MM.1S (cell line): ENCODE measurements around the gene ECHDC1.

Source experiments
- EZH2 ChIP-seq: fragments of 300-600 bp; sonication (generic); optimal IDR thresholded peaks from 2 replicates; pipeline ENCODE3; 2017; ENCODE audit warnings: low read depth, mild to moderate bottlenecking, antibody characterized with exemption, low read length, mixed read lengths
- EZH2phosphoT487 ChIP-seq: fragments of 300-600 bp; sonication (generic); IDR thresholded peaks from 2 replicates; pipeline ENCODE4 v1.6.1; 2018; ENCODE audit warnings: antibody characterized with exemption, low read length
- TF ChIP-seq, protein P1 (sequence below): fragments of 300-600 bp; sonication (generic); IDR thresholded peaks from 2 replicates; pipeline ENCODE4 v1.5.1; 2016; ENCODE audit warnings: antibody characterized with exemption, low read length, mixed read lengths

- TF ChIP-seq, protein P1, sequence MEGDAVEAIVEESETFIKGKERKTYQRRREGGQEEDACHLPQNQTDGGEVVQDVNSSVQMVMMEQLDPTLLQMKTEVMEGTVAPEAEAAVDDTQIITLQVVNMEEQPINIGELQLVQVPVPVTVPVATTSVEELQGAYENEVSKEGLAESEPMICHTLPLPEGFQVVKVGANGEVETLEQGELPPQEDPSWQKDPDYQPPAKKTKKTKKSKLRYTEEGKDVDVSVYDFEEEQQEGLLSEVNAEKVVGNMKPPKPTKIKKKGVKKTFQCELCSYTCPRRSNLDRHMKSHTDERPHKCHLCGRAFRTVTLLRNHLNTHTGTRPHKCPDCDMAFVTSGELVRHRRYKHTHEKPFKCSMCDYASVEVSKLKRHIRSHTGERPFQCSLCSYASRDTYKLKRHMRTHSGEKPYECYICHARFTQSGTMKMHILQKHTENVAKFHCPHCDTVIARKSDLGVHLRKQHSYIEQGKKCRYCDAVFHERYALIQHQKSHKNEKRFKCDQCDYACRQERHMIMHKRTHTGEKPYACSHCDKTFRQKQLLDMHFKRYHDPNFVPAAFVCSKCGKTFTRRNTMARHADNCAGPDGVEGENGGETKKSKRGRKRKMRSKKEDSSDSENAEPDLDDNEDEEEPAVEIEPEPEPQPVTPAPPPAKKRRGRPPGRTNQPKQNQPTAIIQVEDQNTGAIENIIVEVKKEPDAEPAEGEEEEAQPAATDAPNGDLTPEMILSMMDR: no peak
- TF ChIP-seq EZH2: no peak
- no peak for TF ChIP-seq EZH2phosphoT487
These were observed 23.7 kb downstream of the ECHDC1 start for GRCh38 chr6:127319686-127320085.
